AG04450 (cell line): Measurements from ENCODE around the gene MMP27. TPM values are rescaled to one million over a fixed set of nuclear protein-coding genes. Genes with fewer than 3 reads are reported as not detected.
A peak's percentile ranks its signal among the peaks of the same experiment; 100 is the strongest.

Experiments
- CTCF ChIA-PET: fragments of 300-600, 350-600 bp; formaldehyde crosslinking; extraction: SDS; loops from one replicate; lab custom pipeline; 2022; ENCODE audit warnings: antibody characterized with exemption, inconsistent platforms; lab: Charles Lee
- POLR2A ChIA-PET: fragments of 350-600 bp; formaldehyde crosslinking; extraction: SDS; loops from one replicate; lab custom pipeline; 2021; ENCODE audit warnings: antibody characterized with exemption, inconsistent platforms; lab: Yijun Ruan, JAX
- DNase-seq: peaks from one replicate; pipeline ENCODE4 v3.0.0-alpha.2; 2011; ENCODE audit warnings: low read depth, low spot score
- H3K27ac ChIP-seq: one replicate; pipeline ENCODE4 v1.5.1; 2012; ENCODE audit warnings: low read depth, low read length, control low read depth
- H3K27me3 ChIP-seq: one replicate; pipeline ENCODE4 v1.6.0; 2012; ENCODE audit warnings: low read length; ENCODE audit not compliant: control insufficient read depth, insufficient read depth
- H3K4me3 ChIP-seq: 2 replicates; pipeline ENCODE4 v1.5.1; 2011; ENCODE audit warnings: mild to moderate bottlenecking, low read depth, low read length, control low read depth
- H3K9me3 ChIP-seq: 2 replicates; pipeline ENCODE4 v1.5.1; 2012; ENCODE audit warnings: low read length; ENCODE audit not compliant: control insufficient read depth, insufficient read depth
- CTCF ChIP-seq: IDR thresholded peaks from 2 replicates; pipeline ENCODE4 v1.5.1; 2011; ENCODE audit warnings: low read depth, low read length, control low read depth, inconsistent platforms
- polyA plus RNA-seq: library from polyadenylated mRNA; depleted of rRNA; stranded (reverse); fragments of >200 nt; gene quantifications from 2 replicates; pipeline ENCODE4 v1.2.3, GENCODE V29; 2011

The MMP27 gene
- polyA plus RNA-seq, 1 experiment: not detected

DNA sequence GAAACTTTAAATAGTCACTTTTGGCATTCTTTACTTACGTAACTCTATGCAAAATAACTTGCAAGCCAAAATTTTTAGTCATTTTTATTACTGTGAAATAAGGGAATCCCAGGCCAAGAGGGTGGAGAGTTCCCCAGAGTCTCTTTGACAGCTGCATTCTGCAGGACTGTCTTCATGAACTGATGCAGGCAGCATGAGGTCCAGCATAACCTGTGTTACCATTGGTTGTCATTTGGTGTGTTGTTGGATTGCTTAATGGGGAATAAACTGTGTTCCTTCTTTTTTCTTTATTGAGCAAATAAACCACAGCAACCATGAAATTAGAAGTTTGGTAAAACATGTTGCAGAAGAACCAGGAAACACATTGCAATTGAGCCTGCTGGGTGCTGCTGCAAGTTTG is 24.6 kb downstream of the MMP27 start:
- POLR2A ChIA-PET: no interaction called here
- DNase-seq: no peak
- TF ChIP-seq CTCF: no peak
- Histone ChIP-seq H3K27me3 (no peaks in the 10 kb centered on the region), H3K9me3 (no peaks in the 10 kb centered on the region), H3K4me3 (no peak overlapping the region), H3K27ac (no peak overlapping the region)
- CTCF ChIA-PET: interaction anchor here (1.8 kb wide), 1 partner anchor 14 kb away, joined by 7 read pairs; no protein-coding TSS in a partner anchor

DNA sequence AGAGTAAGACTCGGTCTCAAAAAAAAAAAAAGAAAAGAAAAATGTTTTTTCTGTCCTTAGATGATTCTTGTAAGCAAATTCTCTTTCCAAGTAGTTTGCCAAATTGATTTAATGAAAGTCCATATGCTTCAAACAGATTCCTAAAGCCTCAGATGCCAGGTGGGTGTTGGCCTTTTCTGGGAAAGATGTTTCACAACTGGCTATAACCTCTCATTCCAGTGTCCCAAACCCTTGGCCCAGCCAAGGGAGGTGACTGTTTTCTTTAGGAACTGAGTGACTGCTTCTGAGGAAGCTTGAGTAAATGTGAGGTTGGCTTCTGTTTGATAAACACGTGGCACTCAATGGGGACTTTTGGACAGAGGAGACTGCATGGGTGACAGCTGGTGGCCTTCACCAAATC is 27.5 kb downstream of the MMP27 start:
- no peak for DNase-seq
- Histone ChIP-seq H3K27ac (no peak overlapping the region), H3K9me3 (no peaks in the 10 kb centered on the region), H3K4me3 (no peak overlapping the region), H3K27me3 (no peaks in the 10 kb centered on the region)
- CTCF ChIA-PET: interaction anchor here (1.2 kb wide), 1 partner anchor 236 kb away, joined by 3 read pairs; no protein-coding TSS in a partner anchor
- no peak for TF ChIP-seq CTCF
- POLR2A ChIA-PET: no interaction called here

GRCh38 chr11:102676084-102676483 is 29.5 kb downstream of the MMP27 start:
- Histone ChIP-seq H3K27me3 (no peaks in the 10 kb centered on the region), H3K27ac (no peak overlapping the region), H3K9me3 (no peaks in the 10 kb centered on the region), H3K4me3 (no peak overlapping the region)
- CTCF ChIA-PET: interaction anchor here (3.5 kb wide), 1 partner anchor 10 kb away, joined by 25 read pairs; no protein-coding TSS in a partner anchor
- POLR2A ChIA-PET: no interaction called here
- no peak for TF ChIP-seq CTCF
- no peak for DNase-seq

DNA sequence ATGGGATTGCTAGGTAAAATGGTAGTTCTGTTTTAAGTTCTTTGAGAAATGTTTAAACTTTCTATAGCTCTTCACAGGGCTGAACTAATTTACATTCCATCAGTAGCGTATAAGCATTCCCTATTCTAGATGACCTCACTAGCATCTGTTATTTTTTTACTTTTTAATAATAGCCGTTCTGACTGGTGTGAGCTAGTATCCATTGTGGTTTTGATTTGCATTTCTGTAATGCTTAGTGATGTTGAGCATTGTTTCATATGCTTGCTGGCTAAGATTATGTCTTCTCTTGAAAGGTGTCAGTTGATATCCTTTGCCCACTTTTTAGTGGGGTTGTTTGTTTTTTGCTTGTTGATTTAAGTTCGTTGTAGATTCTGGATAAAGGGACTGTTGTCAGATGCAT is 35.9 kb downstream of the MMP27 start:
- ChIA-PET CTCF (interaction anchor here (0.8 to 5.3 kb wide), 5 partner anchors 111 to 326 kb away, joined by 3 to 102 read pairs (median 3); no protein-coding TSS in a partner anchor), POLR2A (interaction anchor here (0.6 kb wide), 1 partner anchor 172 kb away, joined by 3 read pairs; no protein-coding TSS in a partner anchor)
- Histone ChIP-seq H3K27ac (no peak overlapping the region), H3K4me3 (no peak overlapping the region), H3K9me3 (no peaks in the 10 kb centered on the region), H3K27me3 (no peaks in the 10 kb centered on the region)
- TF ChIP-seq CTCF: no peak
- no peak for DNase-seq

GRCh38 chr11:102666331-102666957 is 39.1 kb downstream of the MMP27 start:
- peak; percentile 96 for TF ChIP-seq CTCF
- ChIA-PET POLR2A (no interaction called here), CTCF (interaction anchor here (0.6 to 5.3 kb wide), 63 partner anchors 9 to 1745 kb away, joined by 3 to 102 read pairs (median 4); partner anchors contain the start of genes DYNC2H1 and MMP20)
- Histone ChIP-seq H3K27ac (no peak overlapping the region), H3K9me3 (no peaks in the 10 kb centered on the region), H3K4me3 (no peak overlapping the region), H3K27me3 (no peaks in the 10 kb centered on the region)
- DNase-seq: peak; percentile 13
